GM21723 (cell line): ENCODE results near the gene SRXN1.

Experiments used
- ATAC-seq: cut with Tn5 transposase; IDR thresholded peaks from one replicate; pipeline ENCODE4 v1.9.1; 2021; ENCODE audit warnings: mild to moderate bottlenecking, moderate library complexity; ENCODE audit not compliant: unreplicated experiment

Gene SRXN1

DNA sequence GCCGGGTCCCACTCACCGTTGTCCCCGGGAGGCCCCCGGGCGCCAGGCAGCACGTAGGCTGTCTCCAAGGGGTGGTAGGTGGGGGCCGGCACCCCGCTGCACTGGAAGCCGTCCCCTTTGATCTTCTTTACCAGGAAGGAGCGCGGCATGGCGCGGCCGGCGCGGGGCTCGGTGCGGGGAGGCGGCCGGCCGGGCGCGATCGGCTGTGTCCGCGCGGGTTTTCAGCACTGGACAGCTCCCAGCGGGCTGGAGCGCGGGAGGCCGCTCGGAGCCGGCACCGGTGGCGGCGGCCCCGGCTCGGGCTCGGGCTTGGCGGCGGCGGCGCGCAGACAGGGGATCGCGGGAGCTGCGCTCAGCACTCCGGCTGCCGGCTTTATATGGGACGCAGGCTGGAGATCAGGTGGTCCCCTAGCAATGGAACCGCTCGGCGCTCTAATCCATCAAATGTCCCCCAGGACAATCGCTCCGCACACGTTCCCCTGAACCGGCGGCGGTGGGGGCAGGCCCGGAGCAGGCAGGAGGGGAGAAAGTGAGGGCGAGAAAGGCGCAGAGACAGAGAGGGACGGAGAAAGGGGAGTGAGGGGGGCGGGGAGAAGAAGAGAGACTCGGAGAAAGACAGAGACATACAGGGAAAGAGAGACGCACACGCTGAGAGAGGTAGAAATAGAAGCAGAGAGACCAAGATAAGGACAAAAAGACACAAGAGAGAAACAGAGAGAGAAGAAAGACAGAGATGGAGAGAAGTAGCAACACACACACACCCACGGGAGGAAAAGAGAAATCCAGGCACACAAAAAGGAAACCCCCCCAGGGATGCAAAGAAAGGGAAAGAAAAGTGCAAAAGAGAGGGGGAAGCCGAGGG, 22.7 kb upstream of the SRXN1 start, which contains the start of gene SCRT2:
Gene SCRT2, minus strand, starts transcription at position 350 of the 862 bp plus-strand sequence. Its CDS starts 201 bp downstream, at position 149.
- ATAC-seq = no peak

DNA sequence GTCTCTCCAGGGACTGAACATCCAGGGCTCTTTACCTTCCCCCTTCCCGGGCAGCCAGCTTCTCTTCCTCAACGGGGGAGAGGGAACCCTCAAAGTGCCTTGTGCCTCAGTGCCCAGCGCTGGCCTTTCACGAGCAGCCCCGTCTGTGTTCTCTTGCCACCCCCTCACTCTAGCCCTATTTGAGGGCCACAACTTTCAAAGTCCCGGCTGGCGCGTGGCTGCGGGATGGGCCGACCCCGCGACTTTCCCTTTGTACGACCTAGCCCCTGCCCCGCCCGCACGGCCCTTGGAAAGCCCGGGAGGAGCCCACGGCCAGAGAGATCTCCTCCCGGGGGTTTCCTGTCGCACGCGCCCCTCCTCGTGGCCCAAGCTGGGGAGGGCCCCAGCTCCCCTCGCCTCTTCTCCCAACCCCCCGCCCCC, 22.0 kb upstream of the SRXN1 start:
- no peak for ATAC-seq

DNA sequence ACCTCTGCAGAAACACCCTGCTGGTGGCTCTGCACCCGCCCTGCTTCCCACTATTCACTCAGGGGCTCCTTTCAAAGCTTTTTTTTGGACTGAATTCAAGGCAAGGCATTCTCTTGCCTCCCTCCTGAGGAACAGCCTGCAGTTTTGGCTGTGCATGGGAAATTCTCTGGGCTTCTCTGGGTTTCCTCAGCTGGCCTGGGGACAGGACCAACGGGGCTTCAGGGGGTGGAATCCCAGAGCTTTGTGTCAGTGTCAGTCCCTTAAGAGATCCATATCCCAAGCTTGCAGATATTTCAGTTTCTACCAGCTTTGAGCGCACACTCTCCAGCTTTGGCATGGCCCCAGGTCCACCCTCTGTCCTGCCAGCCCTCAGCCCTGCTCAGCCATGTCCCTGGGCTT, 20.6 kb upstream of the SRXN1 start:
- no peak for ATAC-seq

GRCh38 chr20:672963-673602, 20.1 kb upstream of the SRXN1 start:
- ATAC-seq = no peak

GRCh38 chr20:671252-672030, 18.4 kb upstream of the SRXN1 start:
- no peak for ATAC-seq

GRCh38 chr20:669573-669972, 16.6 kb upstream of the SRXN1 start:
- no peak for ATAC-seq

DNA sequence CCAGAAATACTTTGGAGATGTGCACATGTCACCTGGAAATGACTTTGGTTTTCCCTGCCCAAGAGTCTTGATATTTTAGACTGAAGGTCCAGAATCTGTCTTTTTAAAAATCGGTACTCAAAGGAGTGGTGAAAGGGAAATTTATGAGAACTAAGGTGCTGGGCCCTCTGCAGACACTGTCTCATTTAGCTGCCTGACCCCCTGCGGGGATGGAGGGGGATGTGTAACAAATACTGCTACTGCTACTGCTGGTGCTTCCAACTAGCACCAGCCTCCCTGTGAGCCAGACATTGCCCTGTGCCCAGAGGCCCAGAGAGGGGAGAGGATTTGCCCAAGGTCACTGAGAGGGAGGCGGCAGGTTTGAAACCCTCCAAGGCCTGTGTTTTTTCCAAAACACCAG, 15.6 kb upstream of the SRXN1 start:
- ATAC-seq = no peak

DNA sequence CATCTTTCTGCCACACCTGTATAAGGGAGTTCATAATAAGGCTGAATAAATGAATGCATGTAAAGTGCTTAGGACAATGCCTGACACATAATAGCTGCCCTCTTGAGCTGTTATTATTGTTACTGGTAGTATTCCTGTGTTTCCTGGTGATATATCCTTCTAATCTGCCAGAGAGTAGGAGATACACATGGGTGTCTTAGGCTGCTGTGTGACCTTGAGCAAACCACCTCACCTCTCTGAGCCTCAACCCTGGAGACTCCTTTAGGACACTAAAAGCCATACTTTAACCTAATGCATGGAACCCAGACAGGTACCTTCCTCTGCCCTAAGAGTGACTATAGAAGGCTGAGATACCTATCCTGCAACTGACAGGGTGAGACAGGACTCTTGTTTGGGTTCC, 15.1 kb upstream of the SRXN1 start:
- ATAC-seq = no peak

DNA sequence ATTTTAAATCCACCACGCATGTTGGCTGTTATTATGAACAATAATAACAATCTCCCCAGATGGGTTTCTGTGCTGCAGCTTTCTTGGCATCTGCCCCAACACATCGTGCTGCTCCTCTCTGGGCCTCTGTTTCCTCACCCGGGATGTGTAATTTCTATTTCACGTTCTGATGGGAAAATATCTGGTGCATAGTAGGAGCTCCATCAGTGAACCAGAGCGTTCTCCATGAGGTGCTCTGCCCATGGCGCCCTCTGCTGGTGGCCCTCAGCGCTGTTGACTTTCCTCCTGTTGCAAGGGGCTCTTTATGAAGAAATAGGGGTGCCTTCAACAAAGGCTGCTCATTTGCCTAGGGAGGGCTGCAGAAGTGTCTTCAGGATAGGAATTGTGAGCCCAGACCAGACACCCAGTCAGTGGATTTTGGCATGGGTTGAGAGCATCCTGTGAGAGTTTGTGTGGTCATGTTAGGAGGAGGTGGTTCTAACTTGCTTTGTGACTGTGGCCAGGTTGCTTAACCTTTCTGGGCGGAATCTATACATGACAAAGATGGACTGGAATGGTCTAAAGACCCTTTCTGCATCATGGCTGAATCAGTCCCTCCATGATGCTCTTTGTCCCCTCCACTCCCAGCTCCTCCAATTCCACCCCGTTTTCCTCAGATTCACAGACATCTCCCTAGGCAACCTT, 14.5 kb upstream of the SRXN1 start:
- ATAC-seq = no peak

- ATAC-seq = no peak
Measured at GRCh38 chr20:666877-667276, 13.9 kb upstream of the SRXN1 start.

DNA sequence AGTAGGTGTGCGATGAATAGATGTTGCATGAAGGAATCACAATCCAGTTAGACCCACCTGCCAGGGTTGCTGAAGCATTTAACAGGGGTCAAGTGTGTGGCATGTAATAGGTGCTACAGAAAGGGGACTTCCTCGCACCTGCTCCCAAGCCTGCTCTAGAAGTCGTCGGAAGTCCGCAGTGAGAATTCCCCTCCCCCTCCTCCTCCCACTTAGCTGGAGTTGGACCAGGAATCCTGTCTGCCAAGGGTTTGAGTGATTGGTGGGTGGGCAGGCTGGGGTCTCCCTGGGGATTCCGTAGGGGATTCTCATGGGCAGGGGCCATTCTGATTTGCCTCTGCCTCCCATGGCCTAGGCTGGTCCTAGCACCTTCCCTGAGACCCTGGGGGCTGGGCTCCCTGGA, 12.3 kb upstream of the SRXN1 start:
- ATAC-seq = no peak

GRCh38 chr20:664576-664975, 11.6 kb upstream of the SRXN1 start:
- ATAC-seq = no peak

DNA sequence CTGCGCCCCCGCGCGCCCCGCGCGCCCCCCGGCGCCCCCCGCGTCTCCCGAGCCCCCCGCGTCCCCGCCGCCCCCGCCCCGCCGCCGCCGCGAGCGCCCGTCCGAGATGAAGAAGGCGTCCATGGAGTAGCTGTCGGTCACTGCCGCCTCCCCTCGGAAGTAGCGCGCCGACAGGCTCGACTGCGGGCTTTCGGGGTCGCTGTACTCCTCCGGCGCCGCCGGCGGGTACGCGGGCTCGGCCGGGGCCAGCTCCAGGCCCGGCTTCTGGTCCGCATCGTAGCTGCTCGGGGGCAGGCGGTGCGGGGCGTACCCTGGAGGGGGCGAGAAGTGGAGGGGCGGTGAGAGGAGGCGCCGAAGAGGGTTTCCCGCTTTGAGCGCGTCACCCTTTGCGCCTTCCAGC, 11.2 kb upstream of the SRXN1 start:
- no peak for ATAC-seq

DNA sequence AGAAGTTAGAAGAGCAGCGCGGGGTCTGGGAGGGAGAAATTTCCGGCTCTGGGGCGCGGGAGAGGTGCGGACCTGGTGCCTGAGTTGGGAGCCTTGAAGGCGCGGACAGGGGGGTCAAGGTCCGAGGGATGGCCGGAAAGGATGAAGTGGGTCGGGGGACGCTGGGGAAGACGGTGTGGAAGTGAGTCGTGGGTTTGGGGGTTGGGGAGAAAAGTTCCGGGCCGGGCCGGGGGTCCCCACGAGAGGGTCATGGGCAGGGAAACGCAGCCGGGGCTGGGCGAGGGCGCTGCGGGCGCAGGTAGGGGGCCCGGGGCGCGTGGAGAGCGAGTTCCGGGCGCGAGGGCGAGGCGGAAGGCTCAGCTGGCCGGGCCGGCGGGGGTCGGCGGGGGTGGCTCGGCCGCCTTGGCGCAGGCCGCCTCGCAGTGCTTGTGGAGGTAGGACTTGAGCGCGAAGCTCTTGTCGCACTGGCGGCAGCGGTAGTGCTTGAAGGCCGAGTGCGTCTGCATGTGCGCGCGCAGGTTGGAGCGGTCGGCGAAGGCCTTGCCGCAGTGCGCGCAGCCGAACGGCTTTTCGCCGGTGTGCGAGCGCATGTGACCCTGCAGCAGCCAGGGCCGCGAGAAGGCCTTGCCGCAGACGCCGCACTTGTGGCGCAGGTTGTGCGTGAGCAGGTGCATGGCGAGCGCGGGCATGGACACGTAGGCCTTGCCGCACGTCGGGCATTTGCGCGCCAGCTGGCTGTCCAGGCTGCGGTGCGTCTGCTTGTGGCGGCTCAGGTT, 10.5 kb upstream of the SRXN1 start:
- no peak for ATAC-seq

DNA sequence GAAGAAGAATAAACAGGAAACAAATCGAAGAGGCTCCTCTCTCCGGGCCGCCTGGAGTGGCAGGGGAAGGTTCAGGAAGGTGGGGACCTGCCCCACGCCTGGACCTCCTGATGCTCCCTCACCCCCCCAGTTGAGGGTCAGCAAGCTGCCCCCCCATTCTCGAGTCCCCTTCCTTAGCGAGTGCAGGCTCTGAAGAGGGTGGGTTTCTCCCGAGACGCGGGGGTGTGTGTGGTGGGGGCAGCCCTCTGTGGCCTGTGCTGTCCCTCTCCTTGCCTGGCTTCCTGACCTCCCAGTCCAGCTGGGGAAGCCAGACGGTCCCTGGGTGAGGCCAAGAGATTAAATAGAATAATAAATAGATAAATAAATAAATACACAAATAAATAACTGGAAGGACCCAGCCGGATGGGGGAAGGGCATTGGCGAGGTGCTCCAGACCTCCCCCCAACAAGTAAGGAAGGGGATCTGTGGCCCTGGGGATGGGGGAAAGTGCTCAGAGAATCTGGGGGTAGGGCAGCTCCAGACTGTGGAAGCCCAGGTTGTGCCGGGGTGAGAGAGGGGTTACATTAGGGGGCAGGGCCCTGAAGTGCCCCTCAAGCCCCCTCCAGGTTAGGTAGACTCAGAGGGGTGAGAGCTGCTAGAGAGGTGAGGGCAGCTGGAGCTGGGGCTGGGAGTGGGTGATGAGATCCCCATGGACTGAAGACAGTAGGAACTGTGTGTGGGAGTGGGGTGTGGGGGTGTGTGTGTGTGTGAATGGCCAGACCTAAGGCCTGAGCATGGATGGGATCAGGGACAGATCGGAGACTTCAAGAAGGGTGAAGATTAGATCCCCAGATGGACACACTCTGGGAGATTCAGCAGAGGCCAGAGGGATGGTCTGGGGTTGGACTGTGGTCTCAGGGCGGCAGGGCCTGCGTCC, 9.5 kb upstream of the SRXN1 start:
- ATAC-seq = no peak

DNA sequence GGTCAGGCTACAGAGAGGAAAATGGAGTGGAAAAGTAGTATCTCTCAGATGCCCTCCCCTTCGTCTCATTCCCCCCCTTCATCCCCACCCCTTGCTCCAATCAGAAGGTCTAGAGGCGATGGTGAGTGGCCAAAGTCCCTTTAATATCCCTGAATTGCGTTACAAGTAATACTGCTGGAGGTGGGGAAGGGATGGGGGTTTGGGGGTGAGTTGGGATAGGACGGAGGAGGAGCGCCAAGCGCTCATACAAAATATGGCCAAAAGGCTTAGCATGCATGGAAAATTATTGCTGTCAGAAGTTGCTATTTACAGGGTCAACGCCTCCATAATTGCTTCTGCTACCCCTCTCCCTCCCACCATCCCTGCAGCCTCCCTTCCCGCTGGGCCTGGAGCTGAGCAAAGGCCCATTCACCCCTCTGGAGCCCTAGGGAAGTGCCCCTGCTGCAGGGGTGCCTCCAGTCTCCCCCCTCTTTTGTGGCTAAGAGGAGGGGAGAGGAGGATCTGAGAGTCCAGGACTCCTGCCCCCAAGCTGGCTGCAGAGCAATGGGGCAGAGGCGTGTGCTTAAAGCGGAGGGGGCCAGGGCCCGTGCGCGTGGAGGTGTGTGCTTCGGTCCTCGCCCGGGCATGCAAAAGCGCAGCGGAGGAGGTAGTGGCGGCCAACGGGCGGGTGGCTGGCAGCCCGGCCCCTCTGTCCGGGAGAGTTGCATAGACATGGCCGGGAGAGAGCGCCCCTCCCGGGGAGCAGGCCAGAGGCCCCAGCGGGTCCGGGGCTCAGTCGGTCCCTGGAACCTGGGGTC, 8.7 kb upstream of the SRXN1 start:
- no peak for ATAC-seq

GRCh38 chr20:658731-659291, 5.8 kb upstream of the SRXN1 start:
- no peak for ATAC-seq

- no peak for ATAC-seq
Measured at GRCh38 chr20:658202-658601, 5.2 kb upstream of the SRXN1 start.
